Lower leg skin (tissue), 4 donors: Measurements from ENCODE around the gene PROSER3. TPM values are rescaled to one million over a fixed set of nuclear protein-coding genes. Genes with fewer than 3 reads are reported as not detected.

Source experiments
- DNase-seq, 2 donors: peaks; one replicate each; pipeline ENCODE4 v3.0.0-alpha.2; 2019; ENCODE audit warnings: low spot score in 2 of 2
- H3K4me3 ChIP-seq: fragments of 200-600 bp; sonication (generic); 2 replicates; pipeline ENCODE4 v1.5.1; 2017; ENCODE audit warnings: mild to moderate bottlenecking, low read depth; ENCODE audit not compliant: poor library complexity, severe bottlenecking
- CTCF ChIP-seq, 3 donors: fragments of 450-650 bp; IDR thresholded peaks; one replicate each; pipeline ENCODE4 v1.5.1; 2016; ENCODE audit warnings: antibody characterized with exemption in 3 of 3, mild to moderate bottlenecking in 3 of 3, moderate library complexity in 2 of 3
- POLR2A ChIP-seq, 2 donors: fragments of 450-650 bp; IDR thresholded peaks; one replicate each; pipeline ENCODE4 v1.6.1; 2016 to 2017; ENCODE audit warnings: antibody characterized with exemption in 2 of 2, mild to moderate bottlenecking in 1 of 2, moderate library complexity in 1 of 2
- WGBS, 2 donors: methylation state at CpG; one replicate each; pipeline ENCODE4 v1.1.5; 2018; 5-methylcytosine and 5-hydroxymethylcytosine counted together
- intact Hi-C: fragments of 100-400 bp; cut with DNase I; formaldehyde crosslinking; loops from one replicate; pipeline ENCODE4 v1.15.0; 2023; ENCODE audit warnings: low total_unique reads
- total RNA-seq, 4 donors: library from RNA; depleted of rRNA; stranded (reverse); fragments of >200 nt; gene quantifications; one replicate each; pipeline ENCODE4 v1.1.0, GENCODE V29; 2016

Gene PROSER3
- total RNA-seq, 4 donors from 2014 or later, result 9.2 to 20.4 (median 12.9) TPM

GRCh38 chr19:35717665-35718344 is 40.2 kb upstream of the PROSER3 start, which contains the start of gene KMT2B:
KMT2B (plus strand) TSS chr19:35718003; CDS start chr19:35718019, 16 bp downstream.
- WGBS, 2 donors, result 1% methylated on average over 30 to 43 of the region's 109 CpGs
- intact Hi-C loops, result no loop called here

GRCh38 chr19:35718345-35719041 is 39.5 kb upstream of the PROSER3 start:
- peak overlapping the region; percentile 67 for H3K4me3 ChIP-seq
- 2% methylated on average over 31 to 37 of the region's 42 CpGs for WGBS, 2 donors
- DNase-seq, result no peak
- TF ChIP-seq POLR2A (IDR thresholded peaks at IDR 0.05) (no peak), CTCF (IDR thresholded peaks at IDR 0.05) (no peak)
- intact Hi-C loops, result no loop called here

More at GRCh38 chr19:35717665-35718344, 40.2 kb upstream of the PROSER3 start, which contains the start of gene KMT2B:
- DNase-seq, result no peak
- TF ChIP-seq CTCF (IDR thresholded peaks at IDR 0.05) (no peak), POLR2A (IDR thresholded peaks at IDR 0.05) (no peak)
- peak within 1 kb of the TSS; percentile 67 for H3K4me3 ChIP-seq

GRCh38 chr19:35719402-35720162 is 38.4 kb upstream of the PROSER3 start:
- intact Hi-C loops, result no loop called here
- WGBS, 2 donors, result 88% methylated on average over 32 of the region's 32 CpGs
- H3K4me3 ChIP-seq, result no peak overlapping the region
- TF ChIP-seq CTCF (IDR thresholded peaks at IDR 0.05), result no peak
- no peak for TF ChIP-seq POLR2A (IDR thresholded peaks at IDR 0.05)
- DNase-seq, result no peak

- DNase-seq, result no peak
- intact Hi-C loops, result no loop called here
- TF ChIP-seq CTCF (IDR thresholded peaks at IDR 0.05), result no peak
- no peak for TF ChIP-seq POLR2A (IDR thresholded peaks at IDR 0.05)
- WGBS, 2 donors, result 88% methylated on average over 9 of the region's 9 CpGs
- no peak overlapping the region for H3K4me3 ChIP-seq
These were observed 37.8 kb upstream of the PROSER3 start for GRCh38 chr19:35720163-35720524.

GRCh38 chr19:35720648-35721047 is 37.3 kb upstream of the PROSER3 start:
- TF ChIP-seq CTCF (IDR thresholded peaks at IDR 0.05), result no peak
- no peak for TF ChIP-seq POLR2A (IDR thresholded peaks at IDR 0.05)
- no peak overlapping the region for H3K4me3 ChIP-seq
- 80 to 83% methylated on average over 17 of the region's 17 CpGs for WGBS, 2 donors

More at GRCh38 chr19:35720648-35721047, 37.3 kb upstream of the PROSER3 start:
- DNase-seq, result no peak
- intact Hi-C loops, result no loop called here
